Dermis blood vessel endothelial cell (primary cell): ENCODE measurements around the gene LPAR4. TPM values are rescaled to one million over a fixed set of nuclear protein-coding genes. Genes with fewer than 3 reads are reported as not detected.
"Not testable (repeated sequence)": the region's sequence is repeated elsewhere in the genome, so short reads cannot be mapped to it uniquely, and the experiment has no call there.

Experiments
- DNase-seq: peaks from one replicate; pipeline ENCODE4 v3.0.0; 2010
- total RNA-seq: library from RNA; depleted of rRNA; stranded (reverse); fragments of >200 nt; gene quantifications from 2 replicates; pipeline ENCODE4 v1.2.3, GENCODE V29; 2014

LPAR4 gene
- total RNA-seq = 0.09 TPM in 1 of 2 replicates, not detected in the other

- no peak for DNase-seq
Observed at GRCh38 chrX:78747489-78747888, at the start of gene LPAR4. TSS of gene LPAR4 (plus strand) at chrX:78747720. CDS start at chrX:78754870, 7,150 bp downstream.

GRCh38 chrX:78706071-78706470 is 41.4 kb upstream of the LPAR4 start:
- no peak for DNase-seq

- DNase-seq = peak; percentile 38
Observed at GRCh38 chrX:78708262-78708661, 39.3 kb upstream of the LPAR4 start.

GRCh38 chrX:78708816-78709215 is 38.7 kb upstream of the LPAR4 start:
- DNase-seq = no peak

- no peak for DNase-seq
Observed at GRCh38 chrX:78710171-78710570, 37.3 kb upstream of the LPAR4 start.

GRCh38 chrX:78712336-78712735 is 35.2 kb upstream of the LPAR4 start:
- no peak for DNase-seq

GRCh38 chrX:78725287-78725686 is 22.2 kb upstream of the LPAR4 start:
- no peak for DNase-seq

GRCh38 chrX:78746496-78746895 is 1.0 kb upstream of the LPAR4 start:
- DNase-seq = no peak

GRCh38 chrX:78747971-78748370 is 451 bp downstream of the LPAR4 start:
- no peak for DNase-seq

- DNase-seq = no peak
Observed at GRCh38 chrX:78748846-78749245, 1.3 kb downstream of the LPAR4 start.

GRCh38 chrX:78753571-78753970 is 6.1 kb downstream of the LPAR4 start:
- DNase-seq = no peak

- DNase-seq = no peak
Observed at GRCh38 chrX:78754917-78755316, 7.4 kb downstream of the LPAR4 start.

- DNase-seq = no peak
Observed at GRCh38 chrX:78759081-78759480, 11.6 kb downstream of the LPAR4 start.

GRCh38 chrX:78769101-78769755 is 21.7 kb downstream of the LPAR4 start:
- no peak for DNase-seq

GRCh38 chrX:78769946-78770345 is 22.4 kb downstream of the LPAR4 start:
- no peak for DNase-seq

- DNase-seq = no peak
Observed at GRCh38 chrX:78796916-78797315, 49.4 kb downstream of the LPAR4 start.

GRCh38 chrX:78800114-78800513 is 52.6 kb downstream of the LPAR4 start:
- no peak for DNase-seq

- DNase-seq = no peak
Observed at GRCh38 chrX:78800694-78801093, 53.2 kb downstream of the LPAR4 start.

GRCh38 chrX:78801522-78801921 is 54.0 kb downstream of the LPAR4 start:
- DNase-seq = no peak

- DNase-seq = not testable (repeated sequence)
Observed at GRCh38 chrX:78802526-78802925, 55.0 kb downstream of the LPAR4 start.

Other genes with a start within 250 kb of the LPAR4 start
- not detected in 2 replicates for gene RTL3, start 88.4 kb upstream of the LPAR4 start, total RNA-seq
- gene P2RY10, start 197.7 kb downstream of the LPAR4 start, total RNA-seq = not detected in 2 replicates